GM21737 (cell line): Measurements from ENCODE around the gene TCOF1.
"Not testable (repeated sequence)": the region's sequence is repeated elsewhere in the genome, so short reads cannot be mapped to it uniquely, and the experiment has no call there.

Experiments used
- ATAC-seq: cut with Tn5 transposase; IDR thresholded peaks from one replicate; pipeline ENCODE4 v1.9.1; 2021; ENCODE audit warnings: mild to moderate bottlenecking, moderate library complexity; ENCODE audit not compliant: unreplicated experiment

TCOF1 gene

DNA sequence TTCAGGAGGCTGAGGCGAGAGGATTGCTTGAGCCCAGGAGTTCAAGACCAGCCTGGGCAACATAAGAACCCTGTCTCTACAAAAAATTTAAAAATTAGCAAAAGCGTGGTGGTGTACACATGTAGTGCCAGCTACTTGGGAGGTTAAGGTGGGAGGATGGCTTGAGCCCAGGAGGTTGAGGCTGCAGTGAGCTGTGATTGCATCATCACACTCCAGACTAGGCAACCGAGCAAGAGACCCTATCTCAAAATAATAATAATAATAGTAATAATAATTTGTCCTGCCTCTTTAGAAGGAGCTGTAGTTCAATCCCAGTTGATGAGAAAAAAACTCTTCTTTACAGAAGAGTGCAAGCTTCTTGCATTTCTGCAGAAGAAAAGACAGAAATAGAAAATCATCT is 65.3 kb downstream of the TCOF1 start:
- ATAC-seq = no peak

DNA sequence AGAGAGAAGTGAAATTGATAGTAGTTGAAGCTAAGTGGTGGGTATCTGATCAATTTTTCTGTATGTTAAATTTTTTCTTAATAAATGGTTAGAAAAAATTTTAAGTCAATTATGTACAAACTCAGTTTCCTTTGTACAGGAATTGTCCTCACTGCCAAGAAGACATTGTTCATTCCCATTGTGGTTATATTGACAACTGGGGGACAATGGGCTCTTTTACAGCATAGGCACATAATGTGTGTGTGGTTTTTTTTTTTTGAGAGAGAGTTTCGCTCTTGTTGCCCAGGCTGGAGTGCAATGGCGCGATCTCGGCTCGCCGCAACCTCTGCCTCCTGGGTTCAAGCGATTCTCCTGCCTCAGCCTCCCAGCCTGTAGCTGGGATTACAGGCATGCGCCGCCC is 68.7 kb downstream of the TCOF1 start:
- not testable (repeated sequence) for ATAC-seq

DNA sequence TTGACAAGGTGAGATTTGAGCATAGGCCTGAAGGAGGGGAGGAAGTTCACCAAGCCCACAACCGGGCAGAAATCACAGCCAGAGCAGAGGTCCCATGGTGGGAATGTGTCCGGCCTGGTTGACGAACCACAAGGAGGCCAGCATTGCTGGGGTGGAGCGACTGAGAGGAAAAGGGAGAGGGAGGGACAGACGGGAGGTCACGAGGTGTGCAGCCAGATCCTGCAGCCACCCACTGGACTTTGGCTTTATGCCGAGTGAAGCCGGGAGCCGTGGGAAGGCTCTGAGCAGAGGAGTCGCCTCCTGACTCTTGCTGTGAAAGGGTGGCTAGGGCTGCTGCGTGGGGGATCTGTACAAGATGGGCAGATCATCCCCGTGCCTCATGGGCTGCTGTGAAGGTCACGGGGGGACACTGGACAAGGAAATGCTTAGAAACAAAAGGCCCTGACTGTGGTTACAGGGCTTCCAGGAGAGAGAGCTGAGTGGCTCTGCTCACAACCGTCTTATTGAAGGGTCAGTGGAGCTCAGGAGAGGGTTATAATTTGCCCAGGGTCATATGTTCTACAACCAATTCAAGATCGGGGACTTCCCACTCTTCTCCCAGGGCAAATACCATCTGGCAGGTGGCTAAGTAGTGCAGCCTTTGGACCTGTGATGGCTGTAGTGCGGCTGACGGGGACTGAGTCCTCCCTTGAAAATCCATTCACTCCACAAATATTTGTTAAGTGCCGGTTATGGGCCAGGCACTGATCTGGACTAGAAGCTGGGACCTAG is 70.8 kb downstream of the TCOF1 start:
- no peak for ATAC-seq

DNA sequence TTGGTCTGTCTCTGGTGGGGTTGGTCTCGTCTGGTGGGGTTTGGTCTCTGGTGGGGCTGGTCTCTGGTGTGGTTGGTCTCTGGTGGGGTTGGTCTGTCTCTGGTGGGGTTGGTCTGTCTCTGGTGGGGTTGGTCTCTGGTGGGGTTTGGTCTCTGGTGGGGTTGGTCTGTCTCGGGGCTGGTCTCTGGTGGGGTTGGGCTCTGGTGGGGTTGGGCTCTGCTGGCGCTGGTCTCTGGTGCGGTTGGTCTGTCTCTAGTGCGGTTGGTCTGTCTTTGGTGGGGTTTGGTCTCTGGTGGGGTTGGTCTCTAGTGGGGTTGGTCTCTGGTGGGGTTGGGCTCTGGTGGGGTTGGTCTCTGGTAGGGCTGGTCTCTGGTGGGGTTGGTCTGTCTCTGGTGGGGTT is 71.5 kb downstream of the TCOF1 start:
- ATAC-seq = no peak

DNA sequence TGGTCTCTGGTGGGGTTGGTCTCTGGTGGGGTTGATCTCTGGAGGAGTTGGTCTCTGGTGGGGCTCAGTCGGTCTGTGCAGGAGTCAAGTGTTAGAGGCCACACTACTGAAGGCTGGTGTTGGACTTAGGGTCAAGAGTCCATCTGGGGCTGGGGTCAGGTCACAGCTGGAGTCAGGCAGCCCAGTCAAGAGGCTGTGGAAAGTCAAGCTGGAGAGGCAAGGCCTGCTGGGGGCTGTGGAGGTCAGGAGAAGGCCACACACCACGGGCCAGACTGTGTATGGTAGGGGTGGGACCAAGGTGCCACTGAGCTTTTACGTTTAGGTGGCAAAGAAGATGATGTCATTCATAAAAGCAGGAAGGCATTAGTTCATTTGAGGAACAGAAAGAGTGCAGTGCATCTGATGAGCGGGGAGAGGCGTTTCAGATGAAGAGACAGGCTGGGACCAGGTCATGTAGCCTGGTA is 71.9 kb downstream of the TCOF1 start:
- no peak for ATAC-seq

DNA sequence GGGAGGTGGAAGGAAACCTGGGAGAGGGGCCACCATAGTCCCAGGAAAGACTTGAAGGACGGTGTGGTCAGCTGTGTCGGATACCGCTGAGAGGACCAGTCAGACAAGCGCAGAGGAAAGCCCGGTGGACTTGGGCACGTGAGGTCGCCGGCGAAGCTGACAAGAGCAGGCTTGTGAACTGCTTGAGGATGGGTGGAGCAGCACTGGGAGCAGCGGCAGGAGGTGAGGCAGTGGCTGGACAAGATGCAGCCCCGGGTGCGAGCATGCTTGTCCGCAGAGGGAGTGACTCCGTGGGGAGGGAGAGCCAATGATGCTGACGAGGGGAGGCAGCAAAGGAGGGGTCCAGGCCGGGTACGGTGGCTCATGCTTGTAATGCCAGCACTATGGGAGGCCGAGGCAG is 73.6 kb downstream of the TCOF1 start:
- no peak for ATAC-seq

DNA sequence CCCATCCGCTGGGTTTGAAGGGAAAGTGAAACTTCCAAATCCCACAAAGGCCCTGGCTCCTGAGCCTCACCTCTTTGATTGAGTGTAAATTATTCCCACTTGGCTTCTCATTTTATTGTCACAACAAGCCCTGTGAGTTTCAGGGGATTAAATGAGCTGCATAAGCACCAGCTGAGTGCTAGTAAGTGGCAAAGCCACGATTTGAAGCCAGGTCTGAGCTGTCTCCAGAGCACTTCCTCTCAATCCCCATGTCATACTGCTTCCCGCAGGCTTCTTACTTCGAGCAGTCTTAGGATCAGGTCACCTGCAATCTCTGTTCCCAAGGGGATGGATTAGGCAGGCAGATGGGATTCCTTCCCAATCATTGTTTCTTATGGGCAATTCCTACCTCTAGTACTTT is 74.1 kb downstream of the TCOF1 start:
- ATAC-seq = no peak

DNA sequence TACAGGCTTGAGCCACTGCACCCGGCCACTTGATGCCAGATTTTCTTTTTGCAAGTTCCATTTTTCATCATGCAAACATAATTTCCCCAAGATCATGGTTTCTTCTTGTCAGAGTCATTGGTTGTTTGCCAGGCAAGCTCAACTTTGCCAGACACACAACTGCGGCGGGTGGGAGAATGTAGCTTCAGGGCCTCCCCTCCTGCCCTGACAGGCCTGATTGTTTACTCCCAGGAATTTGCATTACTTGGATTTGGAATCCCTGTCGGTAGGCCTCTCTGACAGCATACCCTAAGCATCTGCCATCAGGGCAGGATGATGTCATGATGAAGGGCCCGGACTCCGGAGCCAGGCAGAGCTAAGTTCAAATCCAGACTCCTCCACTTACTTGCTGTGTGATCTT is 77.0 kb downstream of the TCOF1 start:
- no peak for ATAC-seq

DNA sequence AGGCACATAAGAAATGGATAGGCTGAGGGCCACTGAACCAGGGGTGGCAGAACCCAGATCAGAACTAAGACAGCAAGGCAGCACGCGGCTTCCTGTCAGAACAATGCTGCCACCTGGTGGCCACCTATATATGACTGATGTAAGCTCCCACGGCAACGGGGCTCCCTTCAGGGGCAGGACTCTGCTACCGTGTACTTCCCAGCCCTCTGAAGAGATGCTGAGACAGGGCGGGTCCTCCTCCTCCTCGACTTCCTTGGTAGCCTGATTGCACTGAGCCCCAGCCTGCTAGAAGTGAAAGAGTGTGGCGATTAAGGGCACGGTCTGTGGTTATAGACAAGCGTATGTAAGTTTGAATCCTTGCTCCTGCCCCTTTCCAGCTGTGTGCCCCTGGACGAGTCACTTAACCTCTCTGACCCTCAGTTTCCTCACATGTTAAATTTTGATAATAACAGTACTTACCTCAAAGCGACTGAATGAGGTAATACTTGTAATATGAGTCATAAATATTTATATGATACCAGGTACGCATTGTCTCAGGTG is 78.7 kb downstream of the TCOF1 start:
- peak; percentile 85 for ATAC-seq

DNA sequence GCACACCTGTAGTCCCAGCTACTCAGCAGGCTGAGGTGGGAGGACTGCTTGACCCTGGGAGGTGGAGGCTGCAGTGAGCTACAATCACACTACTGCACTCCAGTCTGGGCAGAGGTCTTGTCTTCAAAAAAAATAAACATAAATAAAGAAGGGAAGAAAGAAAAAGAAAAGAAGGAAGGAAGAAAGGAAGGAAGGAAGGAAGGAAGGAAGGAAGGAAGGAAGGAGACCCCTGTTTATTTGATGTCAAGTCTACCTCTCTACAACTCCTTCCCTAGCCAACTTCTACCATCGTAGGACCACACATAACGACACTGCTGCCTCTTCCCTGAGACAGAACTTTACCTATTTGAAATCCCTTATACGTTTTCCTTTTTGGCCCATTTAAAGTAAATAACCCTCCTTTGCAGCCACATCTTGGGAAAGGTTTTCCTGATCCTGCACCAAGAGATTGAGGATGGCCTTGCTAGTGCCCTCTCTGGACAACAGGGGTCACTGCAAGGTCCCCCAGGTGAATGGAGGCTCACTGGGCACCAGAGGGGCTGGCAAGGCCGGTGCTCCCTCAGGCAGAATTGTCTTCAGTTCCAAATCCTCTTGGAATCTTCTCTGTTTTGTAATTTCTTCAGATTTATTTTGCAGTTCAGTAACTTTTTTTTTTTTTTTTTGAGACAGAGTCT is 81.5 kb downstream of the TCOF1 start:
- ATAC-seq = no peak

DNA sequence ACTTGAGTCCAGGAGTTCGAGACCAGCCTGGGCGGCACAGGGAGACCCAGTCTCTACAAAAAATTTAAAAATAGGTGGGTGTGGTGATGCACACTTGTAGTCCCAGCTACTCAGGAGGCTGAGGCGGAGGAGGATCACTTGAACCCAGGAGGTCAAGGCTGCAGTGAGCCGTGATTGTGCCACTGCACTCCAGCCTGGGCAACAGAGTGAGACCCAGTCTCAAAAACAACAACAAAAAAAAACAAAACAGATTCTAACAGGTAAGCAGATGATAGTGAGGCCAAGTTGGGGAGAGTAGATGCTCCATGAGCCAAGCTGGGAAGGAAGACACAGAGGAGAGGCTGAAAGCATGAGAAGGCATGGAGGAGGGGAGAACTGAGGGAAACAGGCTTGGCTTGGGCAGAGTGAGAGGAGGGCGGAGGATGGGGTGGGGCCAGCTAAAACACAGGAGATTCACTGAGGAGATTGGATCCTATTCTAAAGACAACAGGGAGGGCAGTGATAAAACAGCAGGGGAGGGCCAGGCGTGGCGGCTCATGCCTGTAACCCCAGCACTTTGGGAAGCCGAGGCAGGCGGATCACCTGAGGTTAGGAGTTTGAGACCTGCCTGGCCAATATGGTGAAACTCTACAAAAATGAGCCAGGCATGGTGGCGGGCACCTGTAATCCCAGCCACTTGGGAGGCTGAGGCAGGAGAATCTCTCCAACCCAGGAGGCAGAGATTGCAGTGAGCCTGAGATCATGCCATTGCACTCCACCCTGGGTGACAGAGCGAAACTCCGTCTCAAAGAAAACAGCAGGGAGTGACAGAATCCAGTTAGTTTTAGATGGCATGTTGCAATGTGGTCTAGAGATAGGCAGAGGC is 83.7 kb downstream of the TCOF1 start:
- no peak for ATAC-seq

DNA sequence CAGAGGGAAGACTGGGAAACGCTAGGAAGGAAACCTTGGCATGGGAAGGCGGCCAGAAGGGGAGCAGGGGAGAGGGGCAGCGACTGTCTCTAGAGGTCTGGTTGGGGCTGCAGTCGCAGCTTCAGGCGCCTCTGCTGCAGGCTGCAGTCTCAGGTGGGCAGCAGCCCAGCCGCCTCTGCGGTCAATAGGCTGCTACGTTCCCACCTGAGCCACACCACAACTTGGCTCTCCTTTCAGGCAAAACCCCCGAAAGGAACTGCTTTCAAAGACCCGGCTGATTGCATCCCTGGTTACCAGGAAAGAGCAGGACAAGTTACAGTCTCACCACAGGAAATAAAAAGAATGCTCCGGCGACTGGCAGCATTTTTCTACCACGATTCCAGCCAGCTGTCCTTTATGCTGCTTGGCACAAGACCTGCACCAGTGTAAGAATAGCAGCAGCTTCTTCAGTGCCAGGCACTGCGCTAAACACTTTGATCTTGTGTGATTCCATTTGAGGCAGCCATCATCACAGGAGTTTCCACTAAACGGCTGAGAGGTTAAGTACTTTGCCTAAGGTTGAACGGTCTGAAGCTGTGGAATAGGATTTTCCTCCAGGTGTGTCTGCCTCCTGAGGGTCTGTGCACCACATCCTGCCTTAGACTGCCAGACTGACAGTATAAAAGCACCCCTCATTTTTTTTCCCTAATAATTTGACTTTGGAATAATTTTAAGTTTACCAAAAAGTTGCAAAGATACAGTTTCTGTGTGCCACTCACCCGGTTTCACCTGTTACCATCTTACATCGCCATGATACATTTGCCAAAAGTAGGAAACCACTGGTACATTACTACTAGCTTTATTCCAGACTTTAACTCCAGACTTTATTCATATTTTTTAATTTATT is 84.6 kb downstream of the TCOF1 start:
- no peak for ATAC-seq

DNA sequence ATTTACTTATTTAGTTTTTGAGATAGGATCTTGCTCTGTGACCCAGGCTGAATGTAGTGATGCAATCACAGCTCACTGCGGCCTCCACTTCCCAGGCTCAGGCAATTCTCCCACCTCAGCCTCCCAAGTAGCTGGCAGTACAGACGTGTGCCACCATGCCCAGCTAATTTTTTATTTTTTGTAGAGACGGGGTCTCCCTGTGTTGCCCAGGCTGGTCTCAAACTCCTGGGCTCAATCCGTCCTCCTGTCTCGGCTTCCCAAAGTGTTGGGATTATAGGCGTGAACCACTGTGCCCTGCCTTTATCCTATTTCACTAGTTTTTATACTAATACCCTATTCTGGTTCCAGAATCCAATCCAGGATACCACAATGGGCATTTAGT is 85.2 kb downstream of the TCOF1 start:
- ATAC-seq = no peak

DNA sequence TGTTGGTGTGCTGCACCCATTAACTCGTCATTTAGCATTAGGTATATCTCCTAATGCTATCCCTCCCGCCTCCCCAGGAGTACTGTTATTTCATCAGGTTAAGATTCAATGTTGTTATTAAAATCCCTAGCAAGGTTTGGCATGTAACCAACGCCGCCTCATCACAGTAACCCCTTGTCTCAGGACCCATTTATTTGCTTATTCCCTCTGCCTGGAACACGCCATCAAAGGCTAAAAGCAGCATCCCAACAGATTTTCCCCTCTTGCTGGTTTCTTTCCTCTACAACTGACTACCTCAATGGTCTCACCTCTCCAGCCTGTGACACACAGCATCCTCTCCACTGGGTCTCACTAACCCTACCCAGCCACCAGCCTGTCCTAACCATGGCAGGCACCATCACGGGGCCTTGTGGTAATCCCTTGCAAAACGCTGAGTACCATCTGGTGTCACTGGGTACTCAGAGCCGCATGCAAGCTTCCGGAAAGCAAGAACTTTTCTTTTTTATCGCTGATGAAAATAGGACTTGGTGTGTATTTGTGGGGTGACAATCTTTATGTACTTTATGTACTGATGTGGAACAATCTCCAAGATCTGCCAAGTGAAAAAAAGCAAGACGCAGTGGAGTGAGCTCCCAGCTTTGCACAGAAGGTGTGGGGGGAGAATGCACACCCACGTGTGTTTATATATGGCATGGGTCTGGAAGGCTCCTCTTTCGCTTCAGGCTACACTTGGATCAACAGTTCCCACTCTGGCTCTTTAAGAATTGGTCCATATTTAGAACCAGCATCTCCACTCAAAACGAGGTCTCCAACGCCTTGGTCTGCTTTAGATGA is 86.0 kb downstream of the TCOF1 start:
- ATAC-seq = no peak

DNA sequence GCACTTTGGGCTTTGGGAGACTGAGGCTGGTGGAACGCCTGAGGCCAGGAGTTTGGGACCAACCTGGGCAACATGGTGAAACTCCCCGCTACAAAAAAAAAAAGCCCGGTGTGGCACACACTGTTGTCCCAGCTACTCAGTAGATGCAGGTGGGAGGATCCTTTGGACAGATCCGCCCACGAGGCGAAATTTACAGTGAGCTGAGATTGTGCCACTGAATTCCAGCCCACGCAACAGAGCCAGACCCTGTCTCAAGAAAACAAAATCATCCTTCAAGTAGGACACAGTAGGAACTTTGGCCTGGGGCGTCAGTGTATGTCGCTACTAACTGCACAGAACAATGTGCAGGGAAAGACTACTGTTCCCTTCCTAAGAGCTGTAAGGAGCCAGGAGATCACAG is 87.3 kb downstream of the TCOF1 start:
- ATAC-seq = no peak

DNA sequence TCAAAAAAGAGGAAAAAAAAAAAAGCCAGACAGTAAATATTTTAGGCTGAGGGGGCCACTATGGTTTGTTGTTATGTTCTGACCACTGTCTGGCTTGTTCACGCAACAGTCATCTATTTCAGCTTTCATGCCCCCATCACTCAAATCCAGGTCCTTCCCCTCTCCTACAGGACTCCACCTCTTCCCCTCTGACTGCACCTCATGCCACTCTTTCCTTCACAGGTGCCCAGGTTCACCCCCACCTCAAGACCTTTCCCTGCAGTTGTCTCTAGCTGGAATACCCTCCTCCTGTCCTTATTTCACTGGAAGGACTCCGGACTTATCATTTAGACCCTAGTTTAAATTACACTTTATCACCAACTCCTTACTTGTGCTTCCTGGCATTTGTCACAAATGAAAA is 88.6 kb downstream of the TCOF1 start:
- ATAC-seq = no peak

DNA sequence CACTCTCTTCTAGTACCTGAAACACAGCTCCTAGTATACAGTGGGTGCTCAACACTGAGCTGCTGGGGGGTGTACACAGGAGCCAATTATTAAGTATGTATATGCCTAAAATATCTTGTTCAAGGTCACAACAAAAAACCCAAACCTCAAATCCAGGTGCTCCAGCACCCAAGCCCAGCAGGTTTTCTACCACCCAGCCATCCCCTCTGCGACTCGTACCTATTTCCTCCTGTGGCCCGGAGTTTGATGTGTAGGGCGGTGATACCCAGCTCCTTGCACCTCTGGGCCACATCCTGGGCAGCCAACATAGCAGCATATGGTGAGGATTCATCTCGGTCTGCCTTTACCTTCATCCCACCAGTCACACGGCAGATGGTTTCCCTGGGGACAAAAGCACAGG is 89.1 kb downstream of the TCOF1 start:
- no peak for ATAC-seq

DNA sequence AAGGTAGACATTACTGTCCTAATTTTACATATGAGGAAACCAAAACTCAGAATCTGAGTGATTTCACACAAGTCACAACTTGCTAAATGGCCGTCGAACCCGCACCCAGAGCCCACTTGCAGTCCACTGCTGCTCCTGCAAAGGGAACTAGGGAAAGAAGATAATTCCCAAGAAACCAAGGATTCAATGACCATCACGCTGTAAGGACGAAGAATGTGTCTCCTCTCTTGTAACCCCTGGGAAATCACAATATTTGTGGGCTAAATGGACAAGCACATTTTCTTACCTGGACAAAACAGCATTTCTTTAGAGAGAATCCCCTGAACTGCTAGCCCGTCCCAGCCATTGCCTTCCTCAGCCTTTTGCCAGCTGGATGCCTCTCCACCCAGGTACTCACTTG is 89.7 kb downstream of the TCOF1 start:
- no peak for ATAC-seq

DNA sequence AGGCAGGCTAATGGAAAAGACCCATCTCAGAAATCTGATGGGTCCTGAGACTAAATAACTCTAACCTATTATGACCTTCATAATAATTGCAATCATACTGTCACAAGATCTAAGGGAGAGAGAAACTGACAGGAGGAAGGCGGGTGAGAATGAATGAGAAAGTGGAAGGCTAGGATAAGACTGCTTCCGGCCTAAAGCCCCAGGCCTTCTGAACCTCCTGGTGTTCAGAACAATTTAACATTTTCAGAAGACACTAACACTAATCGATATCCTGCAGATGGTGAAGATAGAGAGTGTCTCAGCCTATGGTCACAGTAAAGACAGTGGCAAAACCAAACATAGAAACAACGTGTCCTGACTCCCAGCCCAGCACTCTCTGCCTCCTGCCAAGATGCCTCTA is 90.8 kb downstream of the TCOF1 start:
- no peak for ATAC-seq
